ENCODE results near the gene COL11A1. TPM values are rescaled to one million over a fixed set of nuclear protein-coding genes. Genes with fewer than 3 reads are reported as not detected.

COL11A1 gene
- total RNA-seq, 1 experiment from 2014 or later: 0.05 TPM

DNA sequence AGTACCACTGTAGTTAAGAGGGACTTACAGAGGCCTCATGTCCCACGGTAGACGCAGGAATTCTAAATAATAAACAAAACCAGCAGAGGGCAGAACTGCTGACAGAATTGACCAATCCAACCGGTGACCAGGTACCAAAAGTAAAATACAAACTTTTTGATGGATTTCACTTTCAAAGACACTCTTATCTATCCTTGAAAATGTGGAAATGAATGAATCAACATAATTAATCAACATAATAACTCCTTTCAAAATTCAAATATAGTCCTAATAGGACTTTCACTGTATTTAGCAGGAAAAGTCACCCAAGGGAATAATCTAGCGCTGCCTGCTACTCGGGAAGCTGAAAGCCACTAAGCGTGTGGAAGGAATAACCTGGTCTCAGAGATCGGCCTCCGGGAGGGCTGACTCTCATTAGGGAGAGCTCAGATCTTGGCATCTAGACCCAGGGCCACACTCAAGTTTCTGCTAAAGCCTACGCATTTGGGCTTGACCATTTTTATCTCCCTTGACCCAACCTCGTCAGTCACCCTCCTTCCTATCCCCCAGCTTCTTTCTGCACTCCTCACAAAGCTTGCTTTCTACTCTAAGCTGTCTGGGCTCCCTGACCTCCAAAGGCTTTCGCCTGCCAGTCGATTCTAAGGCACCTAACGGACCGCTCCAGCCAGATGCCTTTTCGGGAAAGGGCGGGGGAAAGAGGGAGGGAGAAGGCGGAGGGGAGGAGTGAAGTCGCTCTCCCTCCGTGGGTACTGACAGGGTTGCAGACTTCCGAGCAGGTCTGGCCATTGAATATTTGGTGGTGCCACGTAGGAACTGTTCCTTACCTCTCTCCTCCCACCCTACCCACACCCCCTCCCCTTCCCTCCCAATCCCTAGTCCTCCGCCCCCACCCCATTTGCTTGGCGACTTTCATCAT, 1.6 kb downstream of the COL11A1 start:
- Histone ChIP-seq H3K9me2 (ENCODE audit: insufficient read depth) (no peaks in the 10 kb centered on the region), H3K9me3 (ENCODE audit: control insufficient read depth in 1 of 2, insufficient read depth in 1 of 2, low read depth in 1 of 2, low read length in 2 of 2) (no peaks in the 10 kb centered on the region; a peak in 1 of 4 replicates), H3K79me2 (ENCODE audit: insufficient read depth, low read length) (no peaks in the 10 kb centered on the region), H3K4me3 (replicated peaks in 1 of 2; ENCODE audit: low read depth in 1 of 2, low read length in 2 of 2) (no peak overlapping the region), H3K9ac (ENCODE audit: low read length) (no peak overlapping the region), H3K4me2 (ENCODE audit: low read length) (no peak overlapping the region), H3K36me3 (ENCODE audit: control insufficient read depth in 1 of 2, insufficient read depth in 2 of 2, low read length in 2 of 2) (no peaks in the 10 kb centered on the region), H3K4me1 (ENCODE audit: control insufficient read depth in 1 of 2, insufficient read depth in 2 of 2, low read length in 2 of 2) (no peaks in the 10 kb centered on the region), H3K27me3 (ENCODE audit: insufficient read depth, low read length) (no peaks in the 10 kb centered on the region), H4K20me1 (ENCODE audit: insufficient read depth) (no peaks in the 10 kb centered on the region), H2AFZ (ENCODE audit: low read depth, low read length, poor library complexity, severe bottlenecking) (no peak overlapping the region), H3K27ac (ENCODE audit: low read depth, low read length) (no peak overlapping the region)
- DNase-seq (ENCODE audit: low read depth, low spot score) (peak; percentile 0), ATAC-seq (peak; percentile 53; the same call in 1 of the 2 replicates)
- BruUV-seq (replicated peaks): no TSS peak
- ChIA-PET CTCF (interaction anchor here (3.5 kb wide), 1 partner anchor 355 kb away, joined by 35 read pairs; no protein-coding TSS in a partner anchor), POLR2A (no interaction called here), RAD21 (ENCODE audit: low non-redundant PET in 1 of 2, low total read pairs in 2 of 2, uncharacterized antibody in 2 of 2, unreplicated experiment in 2 of 2) (interaction anchor here in 1 of 2 experiments (1.3 kb wide), 1 partner anchor 354 kb away, joined by 3 read pairs; no protein-coding TSS in a partner anchor)
- TF ChIP-seq, protein P1, sequence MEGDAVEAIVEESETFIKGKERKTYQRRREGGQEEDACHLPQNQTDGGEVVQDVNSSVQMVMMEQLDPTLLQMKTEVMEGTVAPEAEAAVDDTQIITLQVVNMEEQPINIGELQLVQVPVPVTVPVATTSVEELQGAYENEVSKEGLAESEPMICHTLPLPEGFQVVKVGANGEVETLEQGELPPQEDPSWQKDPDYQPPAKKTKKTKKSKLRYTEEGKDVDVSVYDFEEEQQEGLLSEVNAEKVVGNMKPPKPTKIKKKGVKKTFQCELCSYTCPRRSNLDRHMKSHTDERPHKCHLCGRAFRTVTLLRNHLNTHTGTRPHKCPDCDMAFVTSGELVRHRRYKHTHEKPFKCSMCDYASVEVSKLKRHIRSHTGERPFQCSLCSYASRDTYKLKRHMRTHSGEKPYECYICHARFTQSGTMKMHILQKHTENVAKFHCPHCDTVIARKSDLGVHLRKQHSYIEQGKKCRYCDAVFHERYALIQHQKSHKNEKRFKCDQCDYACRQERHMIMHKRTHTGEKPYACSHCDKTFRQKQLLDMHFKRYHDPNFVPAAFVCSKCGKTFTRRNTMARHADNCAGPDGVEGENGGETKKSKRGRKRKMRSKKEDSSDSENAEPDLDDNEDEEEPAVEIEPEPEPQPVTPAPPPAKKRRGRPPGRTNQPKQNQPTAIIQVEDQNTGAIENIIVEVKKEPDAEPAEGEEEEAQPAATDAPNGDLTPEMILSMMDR (IDR thresholded peaks at IDR 0.05 in 2 of 3, conservative IDR thresholded peaks at IDR 0.05 in 1 of 3; ENCODE audit: borderline replicate concordance in 1 of 3, insufficient read depth in 1 of 3, low read depth in 2 of 3, low read length in 2 of 3): peak; percentile 13 to 49 (median 38); a peak in 3 of 6 replicates
- TF ChIP-seq CBX3 (IDR thresholded peaks at IDR 0.05; ENCODE audit: low read depth): no peak
- peak; percentile 30; the same call in 1 of the 2 replicates for TF ChIP-seq RAD21 (IDR thresholded peaks at IDR 0.05; ENCODE audit: low read depth)
- intact Hi-C loops (cut with micrococcal nuclease): loop anchor here (5.0 kb wide), 1 partner anchor 356 kb away; no protein-coding TSS in a partner anchor

DNA sequence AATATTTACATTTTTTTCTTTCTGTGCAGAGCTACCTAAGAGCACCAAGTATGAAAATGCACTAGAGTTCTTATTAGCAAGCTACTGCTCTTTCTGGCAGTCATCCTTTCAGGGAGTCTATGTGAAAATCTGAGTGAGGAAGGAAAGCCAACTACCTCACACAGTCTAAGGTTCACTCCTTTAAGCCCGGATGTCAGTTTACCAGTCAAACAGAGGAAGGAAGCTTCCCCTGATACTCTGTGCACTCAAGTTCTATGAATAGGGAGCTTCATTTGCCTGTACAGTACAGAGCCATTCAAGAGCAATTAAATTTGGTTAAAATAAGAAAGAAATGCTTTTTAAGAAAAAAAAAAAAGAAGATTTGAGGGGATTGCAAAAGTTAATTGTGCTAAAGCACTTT, 6.9 kb downstream of the COL11A1 start:
- intact Hi-C loops (cut with micrococcal nuclease): no loop called here
- POLR2A ChIA-PET: no interaction called here
- TF ChIP-seq, protein P2, sequence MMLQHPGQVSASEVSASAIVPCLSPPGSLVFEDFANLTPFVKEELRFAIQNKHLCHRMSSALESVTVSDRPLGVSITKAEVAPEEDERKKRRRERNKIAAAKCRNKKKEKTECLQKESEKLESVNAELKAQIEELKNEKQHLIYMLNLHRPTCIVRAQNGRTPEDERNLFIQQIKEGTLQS (IDR thresholded peaks at IDR 0.05): no peak
- TF ChIP-seq YY1 (IDR thresholded peaks at IDR 0.05; ENCODE audit: extremely low read depth, insufficient replicate concordance, low read depth, low read length) (no peak), JUND (IDR thresholded peaks at IDR 0.05) (no peak), ELF1 (IDR thresholded peaks at IDR 0.05; ENCODE audit: borderline replicate concordance, low read depth) (no peak), EZH2 (IDR thresholded peaks at IDR 0.05) (no peak)
- TF ChIP-seq, protein P3, sequence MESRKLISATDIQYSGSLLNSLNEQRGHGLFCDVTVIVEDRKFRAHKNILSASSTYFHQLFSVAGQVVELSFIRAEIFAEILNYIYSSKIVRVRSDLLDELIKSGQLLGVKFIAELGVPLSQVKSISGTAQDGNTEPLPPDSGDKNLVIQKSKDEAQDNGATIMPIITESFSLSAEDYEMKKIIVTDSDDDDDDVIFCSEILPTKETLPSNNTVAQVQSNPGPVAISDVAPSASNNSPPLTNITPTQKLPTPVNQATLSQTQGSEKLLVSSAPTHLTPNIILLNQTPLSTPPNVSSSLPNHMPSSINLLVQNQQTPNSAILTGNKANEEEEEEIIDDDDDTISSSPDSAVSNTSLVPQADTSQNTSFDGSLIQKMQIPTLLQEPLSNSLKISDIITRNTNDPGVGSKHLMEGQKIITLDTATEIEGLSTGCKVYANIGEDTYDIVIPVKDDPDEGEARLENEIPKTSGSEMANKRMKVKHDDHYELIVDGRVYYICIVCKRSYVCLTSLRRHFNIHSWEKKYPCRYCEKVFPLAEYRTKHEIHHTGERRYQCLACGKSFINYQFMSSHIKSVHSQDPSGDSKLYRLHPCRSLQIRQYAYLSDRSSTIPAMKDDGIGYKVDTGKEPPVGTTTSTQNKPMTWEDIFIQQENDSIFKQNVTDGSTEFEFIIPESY (IDR thresholded peaks at IDR 0.05; ENCODE audit: extremely low read depth, insufficient replicate concordance, low read length): no peak

More for the DNA sequence above, 6.9 kb downstream of the COL11A1 start:
- Histone ChIP-seq H3K9ac (ENCODE audit: low read length) (no peak overlapping the region), H3K36me3 (ENCODE audit: control insufficient read depth in 1 of 2, insufficient read depth in 2 of 2, low read length in 2 of 2) (no peaks in the 10 kb centered on the region), H4K20me1 (ENCODE audit: insufficient read depth) (no peaks in the 10 kb centered on the region), H3K4me3 (replicated peaks in 1 of 2; ENCODE audit: low read depth in 1 of 2, low read length in 2 of 2) (no peak overlapping the region), H3K9me2 (ENCODE audit: insufficient read depth) (no peaks in the 10 kb centered on the region), H3K27me3 (ENCODE audit: insufficient read depth, low read length) (no peaks in the 10 kb centered on the region), H2AFZ (ENCODE audit: low read depth, low read length, poor library complexity, severe bottlenecking) (no peak overlapping the region), H3K9me3 (ENCODE audit: control insufficient read depth in 1 of 2, insufficient read depth in 1 of 2, low read depth in 1 of 2, low read length in 2 of 2) (no peaks in the 10 kb centered on the region), H3K79me2 (ENCODE audit: insufficient read depth, low read length) (no peaks in the 10 kb centered on the region), H3K27ac (ENCODE audit: low read depth, low read length) (no peak overlapping the region), H3K4me2 (ENCODE audit: low read length) (no peak overlapping the region), H3K4me1 (ENCODE audit: control insufficient read depth in 1 of 2, insufficient read depth in 2 of 2, low read length in 2 of 2) (no peaks in the 10 kb centered on the region)
- ATAC-seq (no peak), DNase-seq (ENCODE audit: low read depth, low spot score) (no peak)
- CTCF ChIA-PET: interaction anchor here (1.1 kb wide), 1 partner anchor 360 kb away, joined by 3 read pairs; no protein-coding TSS in a partner anchor
- RAD21 ChIA-PET (ENCODE audit: low non-redundant PET in 1 of 2, low total read pairs in 2 of 2, uncharacterized antibody in 2 of 2, unreplicated experiment in 2 of 2): no interaction called here
- BruUV-seq (replicated peaks): no TSS peak
